HepG2 (cell line): ENCODE data around the gene CAMK2A. TPM values are rescaled to one million over a fixed set of nuclear protein-coding genes. Genes with fewer than 3 reads are reported as not detected.
"Not testable (repeated sequence)": the region's sequence is repeated elsewhere in the genome, so short reads cannot be mapped to it uniquely, and the experiment has no call there.

ENCODE experiments used
- ATAC-seq: fragments of 200-7000 bp; cut with Tn5 transposase; 3 replicates; pipeline ENCODE4 v1.9.1; 2020; ENCODE audit warnings: mild to moderate bottlenecking, moderate library complexity
- BruUV-seq: library from RNA; stranded (reverse); fragments of 400-500 nt; replicated peaks from 2 replicates; lab custom pipeline; 2021; lab: Mats Ljungman, UMichigan
- CTCF ChIA-PET: fragments of 300-600 bp; formaldehyde crosslinking; extraction: SDS; loops from one replicate; lab custom pipeline; 2021; ENCODE audit warnings: low total read pairs, inconsistent platforms, low intra/inter-chr PET ratio; lab: Yijun Ruan, JAX
- POLR2A ChIA-PET: fragments of 350-600 bp; sonication (Branson Sonifier 250); formaldehyde crosslinking; loops from one replicate; lab custom pipeline; 2020; ENCODE audit warnings: antibody characterized with exemption, inconsistent platforms; lab: Yijun Ruan, JAX
- DNase-seq: peaks from one replicate; pipeline ENCODE4 v3.0.0-alpha.2; 2015; ENCODE audit warnings: low spot score
- FAIRE-seq: peaks from 3 replicates; lab custom pipeline; 2011; peaks lifted over from hg19 to GRCh38; lab: Jason Lieb, UNC
- H2AFZ ChIP-seq: one replicate; pipeline ENCODE4 v1.6.1; 2011; ENCODE audit warnings: low read length, inconsistent platforms
- H3K27ac ChIP-seq: fragments of 300-600 bp; 3 replicates; pipeline ENCODE4 v1.8.0; 2011; ENCODE audit warnings: mixed run types, mild to moderate bottlenecking, mixed read lengths, low read length, inconsistent platforms; ENCODE audit not compliant: insufficient read depth; ENCODE audit errors: extremely low read length
- H3K27me3 ChIP-seq, 2 experiments: fragments of 200-600 bp in 1 of 2; 2 replicates in 1 of 2; 3 replicates in 1 of 2; pipeline versions ENCODE4 v1.6.0 to v1.8.0; 2011; ENCODE audit warnings: low read length in 2 of 2, mild to moderate bottlenecking in 2 of 2, moderate library complexity in 2 of 2, inconsistent platforms in 1 of 2; ENCODE audit not compliant: insufficient read depth in 2 of 2, control insufficient read depth in 1 of 2
- H3K36me3 ChIP-seq, 2 experiments: fragments of 200-600 bp in 1 of 2; replicated peaks in 1 of 2; 2 replicates in 1 of 2; 3 replicates in 1 of 2; pipeline versions ENCODE4 v1.5.1 to v1.8.0; 2011; ENCODE audit warnings: low read length in 2 of 2, inconsistent platforms in 1 of 2; ENCODE audit not compliant: insufficient read depth in 2 of 2, control insufficient read depth in 1 of 2
- H3K4me1 ChIP-seq: 2 replicates; pipeline ENCODE4 v1.5.1; 2012; ENCODE audit warnings: low read length, inconsistent platforms; ENCODE audit not compliant: insufficient read depth
- H3K4me2 ChIP-seq: 2 replicates; pipeline ENCODE4 v1.6.0; 2011; ENCODE audit warnings: low read depth, low read length, inconsistent platforms
- H3K4me3 ChIP-seq, 3 experiments: fragments of 200-600 bp in 1 of 3; sonication (generic), shearing (Covaris generic) in 1 of 3; replicated peaks in 1 of 3; 2 replicates each; pipeline ENCODE4 v1.5.1; 2011 to 2016; ENCODE audit warnings: low read length in 3 of 3, inconsistent platforms in 2 of 3, low read depth in 2 of 3, mild to moderate bottlenecking in 2 of 3, control low read depth in 1 of 3, mixed read lengths in 1 of 3; ENCODE audit not compliant: insufficient read depth in 1 of 3
- H3K79me2 ChIP-seq: one replicate; pipeline ENCODE4 v1.6.1; 2011; ENCODE audit warnings: low read length, inconsistent platforms; ENCODE audit not compliant: insufficient read depth
- H3K9ac ChIP-seq: 2 replicates; pipeline ENCODE4 v1.6.0; 2011; ENCODE audit warnings: mild to moderate bottlenecking, low read depth, low read length, inconsistent platforms; ENCODE audit not compliant: insufficient read depth
- H3K9me3 ChIP-seq: 2 replicates; pipeline ENCODE4 v1.5.1; 2012; ENCODE audit warnings: mild to moderate bottlenecking, low read length
- H4K20me1 ChIP-seq: 2 replicates; pipeline ENCODE4 v1.6.0; 2011; ENCODE audit warnings: inconsistent platforms, mild to moderate bottlenecking, low read length, moderate library complexity; ENCODE audit not compliant: insufficient read depth
- AGO1 ChIP-seq: fragments of 200-400 bp; formaldehyde crosslinking; IDR thresholded peaks from 2 replicates; pipeline ENCODE4 v1.6.1; 2017; ENCODE audit warnings: mild to moderate bottlenecking, low read depth, low read length, moderate library complexity; ENCODE audit not compliant: poor library complexity, severe bottlenecking
- CENPX ChIP-seq: sonication (generic); formaldehyde crosslinking; IDR thresholded peaks from 2 replicates; pipeline ENCODE4 v1.9.0; 2021; ENCODE audit warnings: mild to moderate bottlenecking, missing genetic modification reagents, moderate library complexity
- ZFP82 ChIP-seq: sonication (generic); formaldehyde crosslinking; IDR thresholded peaks from 2 replicates; pipeline ENCODE4 v1.5.1; 2020; ENCODE audit warnings: mild to moderate bottlenecking, missing genetic modification reagents, borderline replicate concordance
- ZSCAN30 ChIP-seq: sonication (generic); formaldehyde crosslinking; IDR thresholded peaks from 2 replicates; pipeline ENCODE4 v1.5.0; 2020; ENCODE audit warnings: mild to moderate bottlenecking, missing genetic modification reagents
- WGBS: methylation state at CpG from one replicate; pipeline ENCODE4 v1.1.6; 2017; ENCODE audit warnings: low lambda C conversion rate; 5-methylcytosine and 5-hydroxymethylcytosine counted together
- in situ Hi-C: cut with HindIII; loops from 2 replicates; pipeline ENCODE4 v1.10.0; 2017; ENCODE audit warnings: low pct_unique_long_range_greater_than_20kb; ENCODE audit not compliant: extremely low pct_ligation_motif_present
- intact Hi-C: fragments of 100-400 bp; cut with micrococcal nuclease; formaldehyde crosslinking; loops from one replicate; pipeline ENCODE4 v1.10.0; 2022; ENCODE audit not compliant: unreplicated experiment
- polyA plus RNA-seq, 8 experiments: library from polyadenylated mRNA; depleted of rRNA in 3 of 8; stranded (reverse) in 7 of 8; unstranded in 1 of 8; fragments of >200 nt; fragmentation: Illumina TruSeq in 4 of 8; extraction: Trizol in 4 of 8; gene quantifications; 2 replicates each; pipeline versions ENCODE4 v1.2.1 to v1.2.3, GENCODE V29; 2011 to 2016; ENCODE audit warnings: low read depth in 4 of 8, missing spikeins in 1 of 8, mixed read lengths in 1 of 8; ENCODE audit not compliant: insufficient read depth in 1 of 8
- total RNA-seq, 5 experiments: library from RNA; depleted of rRNA; stranded (reverse); fragments of >200 nt; fragmentation: Illumina TruSeq; extraction: Trizol; gene quantifications; 2 replicates each; pipeline ENCODE4 v1.2.3, GENCODE V29; 2016; ENCODE audit warnings: low read depth in 1 of 5

Gene CAMK2A
- total and polyA plus RNA-seq, 2 of the 13 experiments (the other 11 are each of a cell fraction or from before 2014, with no cell fraction given) = 0.11 TPM; not detected in 1

DNA sequence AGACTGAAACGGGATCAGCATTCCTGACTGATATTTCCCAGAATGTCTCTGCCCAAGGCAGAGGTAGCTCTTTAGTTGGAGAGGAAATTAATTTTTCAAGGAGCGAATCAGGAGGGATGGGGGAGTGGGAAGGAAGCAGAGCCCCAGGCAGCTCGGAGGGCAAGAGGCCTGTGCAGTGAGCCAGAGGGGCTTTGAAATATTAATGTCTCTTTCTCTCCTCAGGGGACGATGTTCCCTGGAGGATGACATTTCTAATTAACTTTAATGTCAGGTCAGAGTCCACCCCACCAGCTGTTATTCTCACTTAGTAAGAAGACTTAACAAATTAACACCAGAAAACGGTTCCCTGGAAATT, 54.1 kb downstream of the CAMK2A start:
- no TSS peak for BruUV-seq
- peaks cover 10% of the 10 kb centered on the region for H3K4me1 ChIP-seq
- in situ Hi-C loops (no loop called here), intact Hi-C loops (no loop called here)
- no peak overlapping the region for H3K4me3 ChIP-seq
- ATAC-seq (no peak), FAIRE-seq (no peak), DNase-seq (no peak)
- no peak for TF ChIP-seq CENPX
- no peak overlapping the region for H3K27ac ChIP-seq
- H3K36me3 ChIP-seq = no peaks in the 10 kb centered on the region
- H4K20me1 ChIP-seq = no peaks in the 10 kb centered on the region
- CTCF ChIA-PET = no interaction called here
- peaks cover 3 to 35% of the 10 kb centered on the region in 2 experiments for H3K27me3 ChIP-seq
- WGBS = 14% methylated on average over 5 of the region's 5 CpGs
- no peak overlapping the region for H3K4me2 ChIP-seq
- H3K9me3 ChIP-seq = no peaks in the 10 kb centered on the region
- POLR2A ChIA-PET = no interaction called here
- no peaks in the 10 kb centered on the region for H3K79me2 ChIP-seq
- H2AFZ ChIP-seq = no peak overlapping the region
- H3K9ac ChIP-seq = no peak overlapping the region

GRCh38 chr5:150234576-150235499, 54.7 kb downstream of the CAMK2A start:
- TF ChIP-seq ZSCAN30 (no peak), AGO1 (no peak), ZFP82 (CRISPR knock-in tag) (no peak)
- Histone ChIP-seq H3K36me3 (no peaks in the 10 kb centered on the region), H3K4me2 (no peak overlapping the region), H2AFZ (no peak overlapping the region), H3K27ac (no peak overlapping the region), H3K79me2 (no peaks in the 10 kb centered on the region), H3K9ac (no peak overlapping the region), H4K20me1 (no peaks in the 10 kb centered on the region), H3K9me3 (no peaks in the 10 kb centered on the region), H3K4me1 (peaks cover 6% of the 10 kb centered on the region), H3K4me3 (no peak overlapping the region), H3K27me3 (peaks cover 3 to 30% of the 10 kb centered on the region in 2 experiments)
- CTCF ChIA-PET = no interaction called here
- 13% methylated on average over 4 of the region's 5 CpGs for WGBS
- no TSS peak for BruUV-seq
- FAIRE-seq (no peak), DNase-seq (no peak), ATAC-seq (no peak)
- intact Hi-C loops = no loop called here
- POLR2A ChIA-PET = no interaction called here
- in situ Hi-C loops = no loop called here

DNA sequence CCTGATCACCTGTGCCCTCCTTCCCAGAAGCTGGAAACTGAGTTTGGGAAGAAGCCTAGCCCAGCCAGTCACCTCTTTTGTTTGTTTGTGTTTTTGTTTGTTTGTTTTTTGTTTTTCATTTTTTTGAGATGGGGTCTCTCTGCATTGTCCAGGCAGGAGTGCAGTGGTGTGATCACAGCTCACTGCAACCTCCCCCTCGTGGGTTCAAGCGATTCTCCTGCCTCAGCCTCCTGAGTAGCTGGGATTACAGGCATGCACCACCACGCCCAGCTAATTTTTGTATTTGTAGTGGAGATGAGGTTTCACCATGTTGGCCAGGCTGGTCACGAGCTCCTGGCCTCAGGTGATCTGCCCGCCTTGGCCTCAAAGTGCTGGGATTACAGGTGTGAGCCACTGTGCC, 55.9 kb downstream of the CAMK2A start:
- DNase-seq, CTCF ChIA-PET, POLR2A ChIA-PET, in situ Hi-C loops, intact Hi-C loops, H4K20me1 ChIP-seq, H3K9me3 ChIP-seq, H3K4me1 ChIP-seq, FAIRE-seq, H3K9ac ChIP-seq, H3K27ac ChIP-seq, H2AFZ ChIP-seq, H3K79me2 ChIP-seq, H3K36me3 ChIP-seq, ATAC-seq, H3K4me2 ChIP-seq, H3K4me3 ChIP-seq, BruUV-seq: not testable (repeated sequence)
- WGBS = 8% methylated on average over 5 of the region's 5 CpGs
- H3K27me3 ChIP-seq = peaks cover 0 to 18% of the 10 kb centered on the region in 2 experiments; a peak in 4 of 5 replicates
